DND-41 (cell line): ENCODE results near the gene WDFY4.

Source experiments
- ATAC-seq: fragments of 200-7000 bp; cut with Tn5 transposase; 3 replicates; pipeline ENCODE4 v1.9.1; 2021; ENCODE audit warnings: low read depth; ENCODE audit not compliant: insufficient read depth
- DNase-seq: peaks from one replicate; pipeline ENCODE4 v3.0.0-alpha.2; 2020
- H2AFZ ChIP-seq: 2 replicates; pipeline ENCODE4 v1.6.0; 2012; ENCODE audit warnings: low read depth, low read length
- H3K27ac ChIP-seq: 2 replicates; pipeline ENCODE4 v1.5.1; 2012; ENCODE audit warnings: low read length, inconsistent platforms
- H3K27me3 ChIP-seq: fragments of 200-600 bp; sonication (generic); 2 replicates; pipeline ENCODE4 v1.6.0; 2012; ENCODE audit warnings: low read length, mild to moderate bottlenecking, inconsistent platforms; ENCODE audit not compliant: insufficient read depth, poor library complexity
- H3K36me3 ChIP-seq: 2 replicates; pipeline ENCODE4 v1.5.1; 2012; ENCODE audit warnings: low read length, inconsistent platforms; ENCODE audit not compliant: insufficient read depth
- H3K4me1 ChIP-seq: 2 replicates; pipeline ENCODE4 v1.5.1; 2012; ENCODE audit warnings: mild to moderate bottlenecking, low read length; ENCODE audit not compliant: insufficient read depth
- H3K4me2 ChIP-seq: 2 replicates; pipeline ENCODE4 v1.6.0; 2012; ENCODE audit warnings: mild to moderate bottlenecking, moderate library complexity, low read length, inconsistent platforms; ENCODE audit not compliant: insufficient read depth
- H3K4me3 ChIP-seq, 2 experiments: fragments of 200-600 bp in 1 of 2; shearing (Covaris generic) in 1 of 2; 2 replicates each; pipeline ENCODE4 v1.5.1; 2012 to 2016; ENCODE audit warnings: inconsistent platforms in 2 of 2, low read length in 2 of 2, mild to moderate bottlenecking in 2 of 2, low read depth in 1 of 2, moderate library complexity in 1 of 2
- H3K79me2 ChIP-seq: 2 replicates; pipeline ENCODE4 v1.6.0; 2012; ENCODE audit warnings: low read length, inconsistent platforms; ENCODE audit not compliant: insufficient read depth
- H3K9ac ChIP-seq: 2 replicates; pipeline ENCODE4 v1.6.0; 2012; ENCODE audit warnings: low read depth, mild to moderate bottlenecking, inconsistent platforms, low read length, moderate library complexity
- H3K9me3 ChIP-seq: 2 replicates; pipeline ENCODE4 v1.5.1; 2012; ENCODE audit warnings: low read length, moderate library complexity, mild to moderate bottlenecking, inconsistent platforms; ENCODE audit not compliant: insufficient read depth, severe bottlenecking
- H4K20me1 ChIP-seq: 2 replicates; pipeline ENCODE4 v1.6.0; 2012; ENCODE audit warnings: low read length; ENCODE audit not compliant: insufficient read depth
- CTCF ChIP-seq: IDR thresholded peaks from 2 replicates; pipeline ENCODE4 v1.5.1; 2012; ENCODE audit warnings: borderline replicate concordance, low read length, moderate library complexity, mild to moderate bottlenecking; ENCODE audit not compliant: poor library complexity, severe bottlenecking; ENCODE audit errors: extremely low read depth
- EZH2 ChIP-seq: IDR thresholded peaks from 3 replicates; pipeline ENCODE4 v1.6.1; 2012; ENCODE audit warnings: borderline replicate concordance, low read depth, mild to moderate bottlenecking, moderate library complexity, low read length, inconsistent platforms; ENCODE audit not compliant: severe bottlenecking

WDFY4 gene

GRCh38 chr10:48685731-48686130 lies 1.1 kb downstream of the WDFY4 start:
- ATAC-seq (no peak), DNase-seq (no peak)
- H3K9me3 ChIP-seq: no peaks in the 10 kb centered on the region
- no peak overlapping the region for H3K4me2 ChIP-seq
- H3K4me1 ChIP-seq: no peaks in the 10 kb centered on the region
- no peak overlapping the region for H3K9ac ChIP-seq
- H4K20me1 ChIP-seq: no peaks in the 10 kb centered on the region
- H3K4me3 ChIP-seq: no peak overlapping the region
- no peak overlapping the region for H3K27ac ChIP-seq
- H2AFZ ChIP-seq: no peak overlapping the region
- no peaks in the 10 kb centered on the region for H3K27me3 ChIP-seq
- no peak for TF ChIP-seq CTCF
- TF ChIP-seq EZH2: no peak
- no peaks in the 10 kb centered on the region for H3K79me2 ChIP-seq
- no peaks in the 10 kb centered on the region for H3K36me3 ChIP-seq

- no peak for ATAC-seq
- H3K36me3 ChIP-seq: no peaks in the 10 kb centered on the region
- DNase-seq: no peak
Observed at GRCh38 chr10:48690791-48691660, 6.4 kb downstream of the WDFY4 start.

GRCh38 chr10:48691812-48692528 lies 7.3 kb downstream of the WDFY4 start:
- Histone ChIP-seq H3K4me2 (no peak overlapping the region), H4K20me1 (no peaks in the 10 kb centered on the region), H2AFZ (no peak overlapping the region), H3K27ac (no peak overlapping the region), H3K36me3 (no peaks in the 10 kb centered on the region), H3K4me3 (no peak overlapping the region), H3K9ac (no peak overlapping the region), H3K4me1 (no peaks in the 10 kb centered on the region), H3K79me2 (no peaks in the 10 kb centered on the region), H3K9me3 (no peaks in the 10 kb centered on the region), H3K27me3 (peaks cover 3% of the 10 kb centered on the region)
- ATAC-seq (no peak), DNase-seq (no peak)
- TF ChIP-seq CTCF (no peak), EZH2 (no peak)

More at GRCh38 chr10:48690791-48691660, 6.4 kb downstream of the WDFY4 start:
- no peak overlapping the region for H3K4me3 ChIP-seq
- H3K4me2 ChIP-seq: no peak overlapping the region
- no peak overlapping the region for H3K27ac ChIP-seq
- H3K9me3 ChIP-seq: no peaks in the 10 kb centered on the region
- no peaks in the 10 kb centered on the region for H4K20me1 ChIP-seq
- H2AFZ ChIP-seq: no peak overlapping the region
- peaks cover 3% of the 10 kb centered on the region for H3K27me3 ChIP-seq
- H3K9ac ChIP-seq: no peak overlapping the region
- TF ChIP-seq CTCF (no peak), EZH2 (no peak)
- H3K79me2 ChIP-seq: no peaks in the 10 kb centered on the region
- no peaks in the 10 kb centered on the region for H3K4me1 ChIP-seq
